DOHH2 (cell line): Measurements from ENCODE around the gene METTL16.

Source experiments
- H3F3A ChIP-seq: fragments of 200-600 bp; sonication (generic), shearing (Covaris generic); 2 replicates; pipeline ENCODE4 v1.6.0; 2016; ENCODE audit warnings: antibody characterized with exemption, mild to moderate bottlenecking; ENCODE audit not compliant: control insufficient read depth, insufficient read depth
- H3K27ac ChIP-seq: fragments of 200-600 bp; sonication (generic); 2 replicates; pipeline ENCODE4 v1.5.1; 2014; ENCODE audit warnings: low read depth, mild to moderate bottlenecking, low read length, moderate library complexity
- H3K27me3 ChIP-seq: fragments of 200-600 bp; sonication (generic); 2 replicates; pipeline ENCODE4 v1.6.1; 2014; ENCODE audit warnings: mild to moderate bottlenecking, low read length, mixed read lengths; ENCODE audit not compliant: control insufficient read depth
- H3K36me3 ChIP-seq: fragments of 200-600 bp; sonication (generic); 2 replicates; pipeline ENCODE4 v1.6.1; 2014; ENCODE audit warnings: mild to moderate bottlenecking, low read length, moderate library complexity, mixed read lengths; ENCODE audit not compliant: control insufficient read depth
- H3K4me1 ChIP-seq: fragments of 200-600 bp; sonication (generic); 2 replicates; pipeline ENCODE4 v1.6.1; 2014; ENCODE audit warnings: mild to moderate bottlenecking, low read length, mixed read lengths; ENCODE audit not compliant: control insufficient read depth
- H3K4me2 ChIP-seq: fragments of 200-600 bp; sonication (generic); 2 replicates; pipeline ENCODE4 v1.6.0; 2014; ENCODE audit warnings: mild to moderate bottlenecking, low read length, moderate library complexity
- H3K4me3 ChIP-seq: fragments of 200-600 bp; sonication (generic); 2 replicates; pipeline ENCODE4 v1.5.1; 2014; ENCODE audit warnings: mild to moderate bottlenecking, low read length, mixed read lengths
- H3K79me2 ChIP-seq: fragments of 200-600 bp; sonication (generic); 2 replicates; pipeline ENCODE4 v1.6.1; 2014; ENCODE audit warnings: mild to moderate bottlenecking, low read length, mixed read lengths; ENCODE audit not compliant: control insufficient read depth
- H3K9me2 ChIP-seq: fragments of 200-600 bp; sonication (generic); replicated peaks from 2 replicates; pipeline ENCODE4 v1.6.1; 2014; ENCODE audit warnings: mild to moderate bottlenecking, low read length, mixed read lengths; ENCODE audit not compliant: control insufficient read depth
- H3K9me3 ChIP-seq: fragments of 200-600 bp; sonication (generic); 2 replicates; pipeline ENCODE4 v1.6.1; 2014; ENCODE audit warnings: antibody characterized with exemption, low read length, mixed read lengths; ENCODE audit not compliant: control insufficient read depth, insufficient read depth
- H4K20me1 ChIP-seq: fragments of 200-600 bp; sonication (generic); 2 replicates; pipeline ENCODE4 v1.6.0; 2014; ENCODE audit warnings: low read depth, mild to moderate bottlenecking, antibody characterized with exemption, low read length, moderate library complexity; ENCODE audit not compliant: control insufficient read depth, insufficient read depth
- EZH2phosphoT487 ChIP-seq: fragments of 200-600 bp; sonication (generic); IDR thresholded peaks from 2 replicates; pipeline ENCODE4 v1.6.1; 2017; ENCODE audit warnings: borderline replicate concordance, mild to moderate bottlenecking, antibody characterized with exemption, low read length, moderate library complexity, mixed read lengths
- TF ChIP-seq, protein P1 (sequence below): fragments of 200-600 bp; sonication (generic); IDR thresholded peaks from one replicate; pipeline ENCODE4 v1.5.1; 2014; ENCODE audit warnings: antibody characterized with exemption, mild to moderate bottlenecking, low read depth, low read length; ENCODE audit not compliant: poor library complexity, severe bottlenecking

Gene METTL16

DNA sequence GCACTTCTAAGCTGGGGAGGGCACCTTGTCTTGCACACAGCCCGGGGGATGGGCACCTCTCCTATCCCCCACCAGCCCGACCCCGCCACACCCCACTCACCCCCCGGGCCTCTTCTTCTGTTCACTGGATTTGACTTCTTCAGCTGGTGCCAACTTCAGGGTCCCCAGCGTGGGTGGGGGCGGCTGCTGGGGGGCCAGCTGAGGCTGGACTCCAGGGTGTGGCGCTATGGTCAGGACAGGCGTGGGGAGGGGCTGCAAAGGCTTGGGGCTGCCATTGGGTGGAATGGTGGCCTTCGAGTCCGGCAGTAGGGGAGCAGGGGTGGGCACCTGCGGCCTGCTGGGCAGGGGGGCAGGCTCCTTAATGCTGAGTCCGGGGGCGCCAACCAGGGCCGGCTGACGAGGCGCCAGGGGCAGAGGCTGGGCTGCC, 116.9 kb downstream of the METTL16 start:
- TF ChIP-seq, protein P1, sequence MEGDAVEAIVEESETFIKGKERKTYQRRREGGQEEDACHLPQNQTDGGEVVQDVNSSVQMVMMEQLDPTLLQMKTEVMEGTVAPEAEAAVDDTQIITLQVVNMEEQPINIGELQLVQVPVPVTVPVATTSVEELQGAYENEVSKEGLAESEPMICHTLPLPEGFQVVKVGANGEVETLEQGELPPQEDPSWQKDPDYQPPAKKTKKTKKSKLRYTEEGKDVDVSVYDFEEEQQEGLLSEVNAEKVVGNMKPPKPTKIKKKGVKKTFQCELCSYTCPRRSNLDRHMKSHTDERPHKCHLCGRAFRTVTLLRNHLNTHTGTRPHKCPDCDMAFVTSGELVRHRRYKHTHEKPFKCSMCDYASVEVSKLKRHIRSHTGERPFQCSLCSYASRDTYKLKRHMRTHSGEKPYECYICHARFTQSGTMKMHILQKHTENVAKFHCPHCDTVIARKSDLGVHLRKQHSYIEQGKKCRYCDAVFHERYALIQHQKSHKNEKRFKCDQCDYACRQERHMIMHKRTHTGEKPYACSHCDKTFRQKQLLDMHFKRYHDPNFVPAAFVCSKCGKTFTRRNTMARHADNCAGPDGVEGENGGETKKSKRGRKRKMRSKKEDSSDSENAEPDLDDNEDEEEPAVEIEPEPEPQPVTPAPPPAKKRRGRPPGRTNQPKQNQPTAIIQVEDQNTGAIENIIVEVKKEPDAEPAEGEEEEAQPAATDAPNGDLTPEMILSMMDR: no peak
- TF ChIP-seq EZH2phosphoT487: no peak
- Histone ChIP-seq H3K27me3 (no peaks in the 10 kb centered on the region), H3K9me3 (no peaks in the 10 kb centered on the region), H3K4me2 (peak overlapping the region; percentile 83), H3K4me3 (peak overlapping the region; percentile 74; the same call in 1 of the 2 replicates), H3F3A (peaks cover 6% of the 10 kb centered on the region), H3K36me3 (peaks cover 14% of the 10 kb centered on the region), H3K4me1 (peaks cover 65% of the 10 kb centered on the region), H3K9me2 (no peaks in the 10 kb centered on the region), H3K79me2 (peaks cover 72% of the 10 kb centered on the region), H4K20me1 (no peaks in the 10 kb centered on the region; the same call in 1 of the 2 replicates), H3K27ac (no peak overlapping the region)

DNA sequence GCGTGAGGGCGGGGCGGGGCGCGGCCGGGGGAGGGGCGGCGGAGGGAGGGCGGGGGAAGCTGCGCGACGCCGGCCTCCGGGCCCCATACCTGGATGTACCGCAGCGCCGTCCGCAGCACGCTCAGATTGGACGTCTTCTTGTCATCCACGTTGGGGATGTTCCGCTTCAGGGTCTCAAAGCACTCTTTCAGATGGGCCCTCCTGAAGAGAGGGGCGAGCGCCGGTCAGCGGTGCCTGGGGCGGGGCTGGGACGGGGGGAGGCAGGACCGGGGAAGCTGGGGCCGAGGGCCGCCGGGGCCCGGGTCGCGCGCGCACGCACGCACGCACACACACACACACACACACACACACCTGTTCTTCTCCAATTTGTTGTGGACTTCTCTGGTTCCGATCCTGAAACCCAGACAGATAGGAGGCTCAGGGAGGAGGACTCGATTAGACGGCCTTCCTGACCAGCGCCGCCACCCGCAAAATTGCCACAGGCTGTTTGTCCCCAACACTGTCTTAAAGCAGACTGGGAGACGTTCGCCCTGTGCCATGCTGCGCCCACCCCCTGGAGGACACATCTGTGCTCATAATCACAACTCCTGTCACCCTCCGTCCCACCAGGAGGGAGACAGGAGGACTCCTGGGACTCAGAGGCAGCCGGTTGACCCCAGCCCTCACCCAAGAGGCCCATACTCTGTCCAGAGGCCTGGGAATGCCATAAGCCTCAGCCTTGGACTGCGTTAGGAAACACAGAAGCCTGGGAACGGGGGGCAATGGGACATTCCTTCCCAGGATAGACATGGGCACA, 117.5 kb downstream of the METTL16 start:
- H3K9me2 ChIP-seq: no peaks in the 10 kb centered on the region
- no peaks in the 10 kb centered on the region; the same call in 1 of the 2 replicates for H4K20me1 ChIP-seq
- peaks cover 62% of the 10 kb centered on the region for H3K4me1 ChIP-seq
- TF ChIP-seq EZH2phosphoT487: no peak
- H3K9me3 ChIP-seq: no peaks in the 10 kb centered on the region
- H3F3A ChIP-seq: peaks cover 6% of the 10 kb centered on the region
- peaks cover 16% of the 10 kb centered on the region for H3K36me3 ChIP-seq
- no peaks in the 10 kb centered on the region for H3K27me3 ChIP-seq
- H3K4me2 ChIP-seq: peak overlapping the region; percentile 83
- H3K27ac ChIP-seq: peak overlapping the region; percentile 42
- peak overlapping the region; percentile 74 for H3K4me3 ChIP-seq
- peaks cover 73% of the 10 kb centered on the region for H3K79me2 ChIP-seq

DNA sequence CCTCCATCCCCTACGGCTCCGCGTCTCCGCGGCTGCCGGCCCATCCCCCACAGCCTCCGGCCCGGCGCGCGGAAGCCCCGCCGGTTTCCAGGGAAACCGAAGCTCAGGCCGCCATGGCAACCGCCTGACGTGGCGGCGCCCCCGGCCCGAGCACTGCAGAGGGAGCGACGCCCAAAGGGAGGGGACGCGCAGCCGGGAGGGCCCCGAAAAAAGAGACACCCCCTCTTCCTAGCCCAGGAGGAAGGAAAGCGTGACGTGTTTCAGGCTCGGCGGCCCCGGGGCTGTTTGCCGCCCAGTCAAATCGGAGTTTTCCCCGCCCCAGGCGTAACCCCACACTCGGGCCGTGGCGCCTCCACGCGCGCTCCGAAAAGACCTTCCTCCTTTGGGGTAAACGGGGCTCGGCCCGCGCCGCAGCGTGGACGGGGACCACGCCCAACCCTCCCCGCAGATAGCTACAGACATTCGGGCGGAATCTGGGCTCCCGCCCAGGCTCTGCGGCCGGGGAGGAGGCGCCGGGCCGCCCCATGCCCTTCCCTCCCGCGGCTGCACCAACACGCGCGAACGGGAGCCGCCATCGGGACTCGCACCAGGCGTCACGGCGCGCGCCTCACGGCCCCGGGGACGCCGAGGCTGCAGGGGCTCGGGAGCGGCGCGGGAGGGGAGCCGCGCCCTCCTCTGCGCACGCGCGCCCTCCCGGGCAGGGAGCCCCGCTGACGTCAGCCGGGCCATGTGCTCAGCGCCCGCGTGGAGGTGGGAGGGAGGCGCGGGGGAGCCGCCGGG, 118.3 kb downstream of the METTL16 start:
- no peak for TF ChIP-seq EZH2phosphoT487
- TF ChIP-seq, protein P1: no peak
- H3K4me3 ChIP-seq: peak overlapping the region; percentile 79
- H3K36me3 ChIP-seq: peaks cover 16% of the 10 kb centered on the region
- H3K27me3 ChIP-seq: no peaks in the 10 kb centered on the region
- H4K20me1 ChIP-seq: no peaks in the 10 kb centered on the region; the same call in 1 of the 2 replicates
- H3K4me2 ChIP-seq: peak overlapping the region; percentile 88
- no peaks in the 10 kb centered on the region for H3K9me3 ChIP-seq
- peaks cover 6% of the 10 kb centered on the region for H3F3A ChIP-seq
- H3K79me2 ChIP-seq: peaks cover 66% of the 10 kb centered on the region
- peak overlapping the region; percentile 92 for H3K27ac ChIP-seq
- H3K4me1 ChIP-seq: peaks cover 55% of the 10 kb centered on the region
- H3K9me2 ChIP-seq: no peaks in the 10 kb centered on the region
